KOPT-K1 (cell line): ENCODE data around the gene MRPL34.
A peak's percentile ranks its signal among the peaks of the same experiment; 100 is the strongest.
"Not testable (repeated sequence)": the region's sequence is repeated elsewhere in the genome, so short reads cannot be mapped to it uniquely, and the experiment has no call there.

ENCODE experiments used
- H3K27ac ChIP-seq: fragments of 200-600 bp; sonication (generic); 2 replicates; pipeline ENCODE4 v1.5.1; 2016; ENCODE audit warnings: antibody characterized with exemption, mild to moderate bottlenecking, low read depth, low read length; ENCODE audit not compliant: poor library complexity, severe bottlenecking
- H3K36me3 ChIP-seq: fragments of 200-600 bp; sonication (generic); 2 replicates; pipeline ENCODE4 v1.5.1; 2017; ENCODE audit warnings: antibody characterized with exemption, mild to moderate bottlenecking, low read length, moderate library complexity; ENCODE audit not compliant: insufficient read depth
- H3K9me3 ChIP-seq: fragments of 200-600 bp; sonication (generic); 2 replicates; pipeline ENCODE4 v1.5.1; 2017; ENCODE audit warnings: antibody characterized with exemption, low read length, mild to moderate bottlenecking; ENCODE audit not compliant: insufficient read depth, poor library complexity, severe bottlenecking

MRPL34 gene

DNA sequence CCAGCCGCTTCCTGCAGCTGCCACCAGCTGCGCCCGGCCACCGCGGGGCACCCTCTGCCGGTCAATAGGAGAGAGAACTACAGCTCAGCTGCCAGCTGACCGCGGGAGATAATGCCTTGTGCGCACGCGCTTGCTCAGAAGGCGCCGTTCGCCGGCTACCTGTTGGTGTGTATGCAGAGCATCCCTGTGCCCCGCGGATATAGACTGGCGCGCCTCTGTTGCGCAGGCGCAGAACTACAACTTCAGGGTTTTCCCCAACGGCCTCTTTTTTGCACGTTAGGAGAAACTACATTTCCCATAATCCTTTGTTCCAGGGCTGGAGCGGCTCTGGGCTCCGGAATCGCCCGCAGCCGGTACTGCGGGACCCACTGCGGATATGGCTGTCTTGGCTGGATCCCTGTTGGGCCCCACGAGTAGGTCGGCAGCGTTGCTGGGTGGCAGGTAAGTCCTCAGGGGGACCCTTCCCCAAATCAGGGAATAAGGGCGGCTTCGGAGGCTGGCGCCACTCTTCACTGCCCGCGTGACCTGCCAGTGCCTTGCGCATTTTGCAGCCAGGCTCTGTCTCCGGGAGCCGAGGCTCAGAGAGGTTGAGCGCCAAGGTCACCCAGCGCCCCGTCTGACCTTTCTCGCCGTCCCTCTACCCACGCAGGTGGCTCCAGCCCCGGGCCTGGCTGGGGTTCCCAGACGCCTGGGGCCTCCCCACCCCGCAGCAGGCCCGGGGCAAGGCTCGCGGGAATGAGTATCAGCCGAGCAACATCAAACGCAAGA lies at the start of gene MRPL34:
MRPL34 (plus strand) TSS at position 356 of the 768 bp plus-strand sequence; CDS start at position 377, 21 bp downstream.
- peak within 1 kb of the TSS; percentile 93 for H3K27ac ChIP-seq
- H3K36me3 ChIP-seq, result peaks cover 2% of the 10 kb centered on the region; the same call in 1 of the 2 replicates
- H3K9me3 ChIP-seq, result no peaks in the 10 kb centered on the region

DNA sequence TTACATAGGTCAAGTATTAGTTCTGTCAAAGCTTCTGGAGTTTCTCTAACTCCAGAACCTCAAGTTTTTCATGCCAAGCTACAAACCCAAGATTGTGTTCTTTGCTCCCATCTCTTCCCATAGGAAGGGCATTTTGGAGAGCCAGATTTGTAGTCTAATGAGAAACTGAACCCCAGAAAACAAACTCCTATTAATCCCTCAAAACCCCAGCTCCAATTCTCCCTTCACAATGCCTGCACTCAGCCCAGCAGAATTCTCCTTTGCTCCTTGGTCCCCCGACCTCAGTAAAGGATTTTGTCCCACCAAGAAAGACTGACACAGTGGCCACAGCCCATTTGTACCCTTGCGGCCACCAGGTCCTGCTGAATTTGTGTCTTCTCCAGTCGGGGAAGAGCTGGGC lies 49.5 kb upstream of the MRPL34 start:
- Histone ChIP-seq H3K36me3 (no peaks in the 10 kb centered on the region), H3K9me3 (no peaks in the 10 kb centered on the region), H3K27ac (no peak overlapping the region)

DNA sequence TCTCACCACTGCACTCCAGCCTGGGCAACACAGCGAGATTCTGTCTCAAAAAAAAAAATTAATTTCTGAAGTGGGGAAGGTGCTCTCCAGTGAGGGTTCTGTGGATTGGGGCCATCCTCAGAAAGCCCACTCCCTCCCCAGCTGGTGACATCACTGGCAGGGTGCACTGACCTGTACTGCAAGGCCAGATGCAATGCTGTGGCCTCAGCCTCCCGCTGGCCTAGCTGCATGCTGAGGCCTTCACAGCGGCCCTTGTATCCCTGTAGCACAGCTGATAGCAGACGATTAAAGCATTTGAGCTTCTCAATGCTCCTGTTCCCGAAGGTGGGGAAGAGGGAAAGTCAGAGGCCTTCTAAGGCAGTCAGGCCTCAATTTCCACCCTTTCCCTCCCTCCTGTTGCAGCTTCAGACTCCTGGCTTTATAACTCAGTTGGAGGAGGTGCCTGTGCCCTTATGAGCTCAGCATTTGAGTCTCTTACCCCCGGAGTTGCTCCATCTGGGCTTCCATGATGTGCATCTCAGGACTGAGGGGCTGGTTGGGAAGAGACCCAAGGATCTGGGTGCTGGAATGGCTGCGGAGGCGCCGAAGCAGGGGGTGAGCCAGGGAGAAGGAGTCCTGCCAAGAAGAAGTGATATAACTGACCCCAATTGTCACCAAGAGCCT lies 46.4 kb upstream of the MRPL34 start:
- Histone ChIP-seq H3K36me3 (no peaks in the 10 kb centered on the region), H3K27ac (no peak overlapping the region), H3K9me3 (no peaks in the 10 kb centered on the region)

DNA sequence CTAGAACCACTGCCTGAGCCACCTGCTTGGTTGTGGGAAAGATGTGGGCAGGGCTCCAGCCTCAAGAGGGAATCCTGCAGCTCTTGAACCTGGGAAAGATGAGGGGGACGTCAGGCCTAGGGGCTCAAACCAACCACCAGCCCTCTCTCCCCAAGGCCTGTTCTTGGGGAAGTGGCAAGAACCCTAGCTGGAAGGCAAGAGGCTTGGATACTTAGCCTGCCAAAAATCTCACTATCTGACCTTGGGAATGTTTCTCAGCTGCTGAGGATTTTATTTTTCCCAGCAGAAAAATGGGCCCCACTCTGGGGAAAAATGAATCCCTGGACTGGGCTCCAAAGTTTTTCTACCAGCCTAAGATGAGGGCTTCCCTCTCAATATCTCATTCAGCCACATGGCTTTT lies 45.7 kb upstream of the MRPL34 start:
- no peaks in the 10 kb centered on the region for H3K9me3 ChIP-seq
- H3K27ac ChIP-seq, result no peak overlapping the region
- H3K36me3 ChIP-seq, result no peaks in the 10 kb centered on the region

DNA sequence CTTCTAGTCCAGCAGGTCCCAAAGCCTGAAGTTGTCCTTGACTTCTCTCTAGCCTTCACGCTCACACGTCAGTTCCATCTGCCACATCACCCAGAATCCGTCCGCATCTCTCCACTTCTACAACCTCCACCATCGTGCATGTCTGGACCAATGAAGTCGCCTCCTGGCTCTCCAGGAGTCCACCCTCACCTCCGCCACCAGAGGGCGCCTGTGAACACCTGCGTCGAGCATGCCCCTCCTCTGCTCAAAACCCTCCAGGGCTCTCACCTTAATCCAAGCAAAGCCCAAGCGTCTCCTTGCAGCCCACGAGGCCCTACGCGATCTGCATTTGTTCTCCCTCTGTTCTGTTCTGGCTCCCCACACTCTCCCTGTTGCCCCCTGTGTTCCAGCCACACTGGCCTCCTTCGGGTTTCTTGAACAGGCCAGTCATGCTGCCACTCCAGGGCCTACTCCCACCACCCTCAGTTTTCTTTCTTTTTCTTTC lies 44.8 kb upstream of the MRPL34 start:
- Histone ChIP-seq H3K9me3 (no peaks in the 10 kb centered on the region), H3K27ac (no peak overlapping the region), H3K36me3 (no peaks in the 10 kb centered on the region)

DNA sequence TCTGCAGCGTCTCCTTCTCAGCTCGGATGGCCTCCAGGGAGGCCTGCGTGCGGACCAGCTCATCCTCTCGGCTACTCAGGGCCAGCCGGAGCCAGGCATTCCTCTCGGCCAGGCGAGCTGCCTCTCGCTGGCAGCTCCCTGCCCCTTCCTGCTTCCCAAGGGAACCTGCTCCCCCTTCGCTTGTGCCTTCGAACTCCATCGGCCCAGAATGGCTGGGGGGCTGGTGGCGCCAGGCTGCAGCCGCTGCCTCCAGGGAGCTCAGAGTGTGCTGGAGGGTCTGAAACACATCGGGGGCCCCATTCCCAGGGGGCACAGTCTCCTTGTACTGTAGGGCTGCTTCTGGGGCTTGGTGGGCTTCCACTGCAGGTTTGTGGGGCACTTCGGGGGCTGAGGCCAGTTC lies 43.1 kb upstream of the MRPL34 start:
- Histone ChIP-seq H3K9me3 (no peaks in the 10 kb centered on the region), H3K36me3 (no peaks in the 10 kb centered on the region)

DNA sequence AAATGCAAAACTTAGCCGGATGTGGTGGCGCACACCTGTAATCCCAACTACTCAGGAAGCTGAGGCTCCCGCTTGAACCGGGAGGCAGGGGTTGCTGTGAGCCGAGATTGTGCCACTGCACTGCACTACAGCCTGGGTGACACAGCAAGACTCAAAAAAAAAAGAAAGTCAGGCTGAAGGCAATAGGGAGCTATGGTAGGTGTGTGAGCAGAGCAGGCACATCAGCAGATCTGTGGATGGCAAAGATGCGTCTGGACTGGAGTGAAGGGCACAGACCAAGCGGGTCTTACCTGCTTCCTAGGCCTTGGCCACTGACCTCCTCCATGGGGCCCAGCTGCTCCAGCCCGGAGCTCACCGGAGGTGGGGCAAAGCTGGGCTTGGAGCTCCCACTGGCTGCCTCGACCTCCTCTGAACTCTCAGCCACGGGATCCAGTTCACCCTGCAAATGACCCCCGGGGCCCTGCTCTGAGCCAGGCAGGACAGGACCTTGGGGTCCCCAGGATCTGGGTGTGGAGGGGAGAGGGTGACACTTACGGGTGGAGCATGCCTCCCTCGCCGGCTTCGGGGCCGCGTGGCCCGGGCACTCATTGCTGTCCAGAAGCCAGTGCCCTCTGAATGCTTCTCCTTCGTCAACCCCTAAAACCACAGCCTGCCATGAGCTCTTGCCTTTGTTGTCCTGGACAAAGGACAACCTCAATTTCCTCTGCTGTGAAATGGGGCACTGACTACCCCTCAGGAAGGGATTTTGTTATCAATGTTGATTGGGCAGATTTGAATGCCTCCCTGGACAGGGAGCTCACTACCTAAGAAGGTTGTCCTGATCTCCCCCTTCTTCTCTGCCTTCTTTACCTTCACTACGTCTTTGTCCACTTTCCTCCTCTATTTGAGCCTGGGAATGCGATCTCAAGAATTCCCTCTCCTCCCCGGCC lies 41.7 kb upstream of the MRPL34 start:
- H3K36me3 ChIP-seq, result peaks cover 4% of the 10 kb centered on the region; the same call in 1 of the 2 replicates
- H3K27ac ChIP-seq, result no peak overlapping the region
- H3K9me3 ChIP-seq, result no peaks in the 10 kb centered on the region

More for the DNA sequence above, 43.1 kb upstream of the MRPL34 start:
- no peak overlapping the region for H3K27ac ChIP-seq

DNA sequence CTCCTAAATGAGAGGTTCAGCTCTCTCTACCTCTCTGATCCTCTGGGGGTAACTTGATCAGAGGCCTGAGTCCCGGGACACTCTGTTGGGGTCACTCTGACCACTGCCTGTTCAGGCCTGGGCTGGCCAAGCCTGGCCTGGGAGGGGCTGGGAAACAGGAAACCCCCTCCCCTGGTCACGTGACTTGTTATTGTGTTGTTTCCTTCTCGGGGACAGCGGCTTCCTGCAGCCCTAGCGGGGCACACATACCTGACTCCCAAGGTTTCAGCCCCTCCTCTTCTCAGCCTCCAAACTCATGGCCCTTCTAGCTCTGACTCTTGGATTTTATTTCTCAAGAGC lies 41.1 kb upstream of the MRPL34 start, which contains the start of gene USHBP1:
USHBP1 (minus strand) TSS at position 105 of the 339 bp plus-strand sequence. CDS start 446 bp downstream, outside the sequence.
- Histone ChIP-seq H3K36me3 (peaks cover 9% of the 10 kb centered on the region; the same call in 1 of the 2 replicates), H3K27ac (no peak within 1 kb of the TSS), H3K9me3 (no peaks in the 10 kb centered on the region)

DNA sequence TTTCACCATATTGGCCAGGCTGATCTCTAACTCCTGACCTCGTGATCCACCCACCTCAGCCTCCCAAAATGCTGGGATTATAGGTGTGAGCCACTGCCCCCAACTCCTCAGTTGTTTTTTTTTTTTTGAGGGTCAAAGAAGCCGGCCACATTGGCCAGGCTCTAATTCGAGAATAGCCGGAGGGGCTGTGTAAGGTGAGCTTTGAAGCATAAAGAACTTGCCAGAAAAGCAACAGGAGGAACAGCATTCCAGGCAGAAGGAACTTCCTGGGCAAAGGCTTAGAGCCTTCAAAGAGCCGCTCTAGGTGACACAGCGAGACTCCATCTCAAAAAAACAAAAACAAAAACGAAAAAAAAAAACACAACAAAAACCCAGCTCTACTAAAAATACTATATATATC lies 39.6 kb upstream of the MRPL34 start:
- H3K27ac ChIP-seq, result no peak overlapping the region
- H3K9me3 ChIP-seq, result no peaks in the 10 kb centered on the region
- peaks cover 18% of the 10 kb centered on the region for H3K36me3 ChIP-seq

DNA sequence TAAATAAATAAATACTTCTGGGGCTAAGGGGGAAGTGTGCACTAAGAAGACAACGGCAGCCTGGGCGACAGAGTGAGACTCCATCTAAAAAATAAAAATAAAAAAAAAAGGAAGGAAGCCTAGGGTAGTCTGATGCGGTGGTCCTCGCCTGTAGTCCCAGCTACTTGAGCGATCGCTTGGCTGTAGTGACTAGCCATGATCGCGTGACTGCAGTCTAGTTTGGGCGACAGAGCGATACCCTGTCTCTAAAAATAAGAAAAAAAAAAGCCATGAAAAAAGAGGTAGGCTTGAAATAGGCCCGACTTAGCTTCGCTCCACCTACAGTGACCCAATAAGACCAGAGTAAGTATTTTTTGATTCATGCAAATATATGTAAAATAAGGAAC lies 39.1 kb upstream of the MRPL34 start:
- H3K9me3 ChIP-seq, result no peaks in the 10 kb centered on the region
- peaks cover 23% of the 10 kb centered on the region for H3K36me3 ChIP-seq
- H3K27ac ChIP-seq, result no peak overlapping the region

DNA sequence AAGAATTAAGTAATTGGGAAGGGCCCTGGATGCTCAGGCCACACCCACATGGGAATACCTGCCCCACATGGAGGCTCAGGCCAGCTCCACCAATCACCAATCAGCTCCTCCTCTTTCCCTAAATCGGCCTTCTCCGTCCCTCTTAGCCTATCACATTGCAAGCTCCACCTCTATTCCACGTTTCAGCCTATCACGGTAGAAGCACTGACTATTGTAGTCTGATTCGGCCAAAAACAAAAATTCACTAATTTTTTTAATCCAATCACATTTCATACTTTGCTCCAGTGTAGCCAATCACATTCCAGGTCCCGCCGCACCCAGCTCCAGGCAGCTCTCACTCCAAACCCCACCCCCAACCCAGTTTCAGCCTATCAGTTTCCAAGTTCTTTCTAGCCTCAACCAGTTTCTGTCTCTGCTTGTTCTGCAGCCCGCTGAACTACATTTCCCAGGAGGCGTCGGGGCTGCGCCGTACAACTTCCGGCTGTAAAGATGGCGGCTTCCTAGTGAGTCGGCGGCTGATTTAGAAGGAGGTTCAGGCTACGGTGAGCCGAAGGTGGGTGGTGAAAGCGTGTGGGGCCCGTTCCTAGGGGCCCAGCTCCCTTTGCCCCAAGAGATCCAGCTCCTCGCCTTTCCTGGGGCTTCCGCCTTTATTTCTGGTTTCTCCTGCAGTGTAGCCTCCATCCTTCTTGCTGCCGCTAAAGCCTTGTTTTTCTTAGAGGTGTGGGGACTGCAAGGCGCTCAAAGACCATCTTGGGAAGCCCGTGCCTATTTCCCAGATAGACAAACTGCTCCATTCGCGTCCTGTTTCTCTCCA lies 38.5 kb upstream of the MRPL34 start, which contains the start of gene BABAM1:
BABAM1 (plus strand) TSS at position 469 of the 814 bp plus-strand sequence. CDS start 1,364 bp downstream, outside the sequence.
- H3K27ac ChIP-seq, result peak within 1 kb of the TSS; percentile 73
- H3K36me3 ChIP-seq, result peaks cover 29% of the 10 kb centered on the region
- H3K9me3 ChIP-seq, result no peaks in the 10 kb centered on the region

DNA sequence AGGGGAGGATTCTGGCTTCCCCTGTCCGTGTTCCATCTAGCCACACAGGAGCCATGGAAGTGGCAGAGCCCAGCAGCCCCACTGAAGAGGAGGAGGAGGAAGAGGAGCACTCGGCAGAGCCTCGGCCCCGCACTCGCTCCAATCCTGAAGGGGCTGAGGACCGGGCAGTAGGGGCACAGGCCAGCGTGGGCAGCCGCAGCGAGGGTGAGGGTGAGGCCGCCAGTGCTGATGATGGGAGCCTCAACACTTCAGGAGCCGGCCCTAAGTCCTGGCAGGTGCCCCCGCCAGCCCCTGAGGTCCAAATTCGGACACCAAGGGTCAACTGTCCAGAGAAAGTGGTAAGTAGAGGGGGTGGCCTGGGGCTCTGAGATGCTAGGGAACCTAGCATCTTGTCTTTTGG lies 36.9 kb upstream of the MRPL34 start:
- Histone ChIP-seq H3K9me3 (no peaks in the 10 kb centered on the region), H3K36me3 (peaks cover 42% of the 10 kb centered on the region), H3K27ac (peak overlapping the region; percentile 73)

DNA sequence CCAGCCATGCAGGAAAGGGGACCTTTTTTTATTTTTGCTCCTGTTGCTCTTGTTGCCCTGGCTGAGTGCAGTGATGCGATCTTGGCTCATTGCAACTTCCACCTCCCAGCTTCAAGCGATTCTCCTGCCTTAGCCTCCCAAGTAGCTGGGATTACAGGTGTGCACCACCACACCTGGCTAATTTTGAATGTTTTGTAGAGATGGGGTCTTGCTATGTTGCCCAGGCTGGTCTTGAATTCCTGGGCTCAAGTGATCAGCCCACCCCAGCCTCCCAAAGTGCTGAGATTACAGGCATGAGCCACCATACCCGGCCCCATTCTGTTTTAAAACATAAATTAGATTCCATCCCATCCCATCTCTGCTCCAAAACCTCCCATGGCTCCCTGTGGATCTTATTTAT lies 30.8 kb upstream of the MRPL34 start:
- H3K27ac ChIP-seq, H3K9me3 ChIP-seq: not testable (repeated sequence)
- H3K36me3 ChIP-seq, result peaks cover 83% of the 10 kb centered on the region
